SIG-M5 treated with dmso at 0.1 percent for 504 hours (cell line): ENCODE measurements around the gene LSMEM2.
"Not testable (repeated sequence)": the region's sequence is repeated elsewhere in the genome, so short reads cannot be mapped to it uniquely, and the experiment has no call there.

Experiments used
- DNase-seq: peaks from one replicate; lab custom pipeline; 2025; ENCODE audit not compliant: unreplicated experiment; lab: John Stamatoyannopoulos, UW

LSMEM2 gene

GRCh38 chr3:50278880-50279224 lies at the start of gene LSMEM2:
LSMEM2 (plus strand) TSS chr3:50279087; CDS start chr3:50279114, 27 bp downstream.
- DNase-seq: no peak

- DNase-seq: no peak
Observed at GRCh38 chr3:50229490-50229889, 49.4 kb upstream of the LSMEM2 start.

GRCh38 chr3:50230104-50230793 lies 48.6 kb upstream of the LSMEM2 start:
- peak; percentile 47 for DNase-seq

GRCh38 chr3:50230794-50231125 lies 48.1 kb upstream of the LSMEM2 start:
- no peak for DNase-seq

GRCh38 chr3:50231581-50231980 lies 47.3 kb upstream of the LSMEM2 start:
- no peak for DNase-seq

- DNase-seq: no peak
Observed at GRCh38 chr3:50232303-50232702, 46.6 kb upstream of the LSMEM2 start.

GRCh38 chr3:50233176-50233575 lies 45.7 kb upstream of the LSMEM2 start:
- no peak for DNase-seq

GRCh38 chr3:50235716-50236483 lies 43.0 kb upstream of the LSMEM2 start, which contains the start of gene GNAI2:
GNAI2 (plus strand) TSS chr3:50236204; CDS start chr3:50236336, 132 bp downstream.
- peak; percentile 99 for DNase-seq

GRCh38 chr3:50236484-50237132 lies 42.3 kb upstream of the LSMEM2 start:
- DNase-seq: no peak

- DNase-seq: peak; percentile 48
Observed at GRCh38 chr3:50237133-50237651, 41.7 kb upstream of the LSMEM2 start.

- peak; percentile 83 for DNase-seq
Observed at GRCh38 chr3:50237754-50238548, 40.9 kb upstream of the LSMEM2 start.

GRCh38 chr3:50238549-50239026 lies 40.3 kb upstream of the LSMEM2 start:
- DNase-seq: peak; percentile 24

GRCh38 chr3:50239649-50240048 lies 39.2 kb upstream of the LSMEM2 start:
- DNase-seq: no peak

- no peak for DNase-seq
Observed at GRCh38 chr3:50241163-50241562, 37.7 kb upstream of the LSMEM2 start.

- DNase-seq: no peak
Observed at GRCh38 chr3:50241713-50242380, 37.0 kb upstream of the LSMEM2 start.

- no peak for DNase-seq
Observed at GRCh38 chr3:50242381-50242770, 36.5 kb upstream of the LSMEM2 start.

GRCh38 chr3:50242851-50243542 lies 35.9 kb upstream of the LSMEM2 start:
- DNase-seq: peak; percentile 94

GRCh38 chr3:50243543-50243895 lies 35.4 kb upstream of the LSMEM2 start:
- DNase-seq: no peak

- not testable (repeated sequence) for DNase-seq
Observed at GRCh38 chr3:50244813-50245212, 34.1 kb upstream of the LSMEM2 start.

GRCh38 chr3:50245251-50245745 lies 33.6 kb upstream of the LSMEM2 start:
- no peak for DNase-seq
